ENCODE results near the gene PIK3R6. TPM values are rescaled to one million over a fixed set of nuclear protein-coding genes. Genes with fewer than 3 reads are reported as not detected.

PIK3R6 gene
- total RNA-seq, 6 experiments from 2014 or later, result 0.18 to 0.62 (median 0.25) TPM; not detected in 1

DNA sequence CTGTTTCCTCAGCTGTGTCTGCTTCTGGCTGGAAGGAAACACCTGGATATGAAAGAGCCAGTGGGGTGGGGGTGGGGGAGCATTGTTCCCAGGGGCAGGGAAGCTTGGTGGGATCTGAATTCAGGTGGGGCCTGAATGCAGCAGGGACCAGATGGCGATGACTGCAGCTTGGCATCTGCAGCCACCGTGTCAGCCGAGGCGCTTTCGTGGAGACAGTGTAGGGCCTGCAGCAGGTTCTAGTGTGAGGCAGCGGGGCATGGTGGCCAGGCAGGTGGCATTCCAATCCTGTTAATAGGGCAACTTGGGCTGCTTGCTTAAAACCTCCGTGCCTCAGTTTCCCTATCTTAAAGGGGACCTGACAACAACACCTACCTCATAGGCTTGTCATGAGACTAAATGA lies 1.7 kb downstream of the PIK3R6 start:
- DNase-seq (no peak), ATAC-seq (no peak)
- no peak overlapping the region for H3K27ac ChIP-seq
- TF ChIP-seq POLR2A (IDR thresholded peaks at IDR 0.05), result no peak
- TF ChIP-seq, protein P1, sequence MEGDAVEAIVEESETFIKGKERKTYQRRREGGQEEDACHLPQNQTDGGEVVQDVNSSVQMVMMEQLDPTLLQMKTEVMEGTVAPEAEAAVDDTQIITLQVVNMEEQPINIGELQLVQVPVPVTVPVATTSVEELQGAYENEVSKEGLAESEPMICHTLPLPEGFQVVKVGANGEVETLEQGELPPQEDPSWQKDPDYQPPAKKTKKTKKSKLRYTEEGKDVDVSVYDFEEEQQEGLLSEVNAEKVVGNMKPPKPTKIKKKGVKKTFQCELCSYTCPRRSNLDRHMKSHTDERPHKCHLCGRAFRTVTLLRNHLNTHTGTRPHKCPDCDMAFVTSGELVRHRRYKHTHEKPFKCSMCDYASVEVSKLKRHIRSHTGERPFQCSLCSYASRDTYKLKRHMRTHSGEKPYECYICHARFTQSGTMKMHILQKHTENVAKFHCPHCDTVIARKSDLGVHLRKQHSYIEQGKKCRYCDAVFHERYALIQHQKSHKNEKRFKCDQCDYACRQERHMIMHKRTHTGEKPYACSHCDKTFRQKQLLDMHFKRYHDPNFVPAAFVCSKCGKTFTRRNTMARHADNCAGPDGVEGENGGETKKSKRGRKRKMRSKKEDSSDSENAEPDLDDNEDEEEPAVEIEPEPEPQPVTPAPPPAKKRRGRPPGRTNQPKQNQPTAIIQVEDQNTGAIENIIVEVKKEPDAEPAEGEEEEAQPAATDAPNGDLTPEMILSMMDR (IDR thresholded peaks at IDR 0.05), result no peak
- H3K36me3 ChIP-seq, result no peaks in the 10 kb centered on the region
- no peaks in the 10 kb centered on the region for H3K4me1 ChIP-seq
- WGBS (ENCODE audit: insufficient coverage, low coverage, low lambda C conversion rate, missing lambda C conversion rate), result 83% methylated on average over 4 of the region's 7 CpGs
- H3K4me3 ChIP-seq, result no peak overlapping the region
- H3K27me3 ChIP-seq, result no peaks in the 10 kb centered on the region
- H3K9me3 ChIP-seq, result no peaks in the 10 kb centered on the region
- intact Hi-C loops (cut with DNase I), result no loop called here

DNA sequence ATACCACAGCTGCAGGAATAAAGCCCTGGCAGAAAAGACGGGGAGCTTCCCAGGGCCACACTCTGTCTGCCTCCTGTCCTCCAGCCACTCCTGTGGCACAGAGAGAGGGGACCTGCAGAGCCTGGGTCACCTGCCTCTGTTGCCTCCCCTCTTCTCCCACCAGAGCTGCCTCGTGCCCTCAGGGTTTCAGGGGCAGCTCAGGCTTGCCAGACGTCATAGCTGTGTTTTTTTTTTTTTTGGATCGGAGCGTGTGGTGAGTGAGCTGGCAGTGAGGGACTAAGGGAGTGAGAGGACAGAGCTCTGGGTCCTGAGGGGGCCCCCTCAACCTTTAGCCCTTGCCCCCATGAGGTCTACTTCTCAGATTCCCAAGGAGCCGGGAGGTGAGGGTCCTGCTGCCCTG lies 2.1 kb downstream of the PIK3R6 start:
- DNase-seq (no peak), ATAC-seq (no peak)
- no peak overlapping the region for H3K4me3 ChIP-seq
- 58% methylated on average over 3 of the region's 6 CpGs for WGBS (ENCODE audit: insufficient coverage, low coverage, low lambda C conversion rate, missing lambda C conversion rate)
- no peaks in the 10 kb centered on the region for H3K27me3 ChIP-seq
- intact Hi-C loops (cut with DNase I), result no loop called here
- H3K36me3 ChIP-seq, result no peaks in the 10 kb centered on the region
- TF ChIP-seq POLR2A (IDR thresholded peaks at IDR 0.05), result no peak
- TF ChIP-seq, protein P1 (IDR thresholded peaks at IDR 0.05), result no peak
- no peak overlapping the region for H3K27ac ChIP-seq
- H3K9me3 ChIP-seq, result no peaks in the 10 kb centered on the region
- no peaks in the 10 kb centered on the region for H3K4me1 ChIP-seq

DNA sequence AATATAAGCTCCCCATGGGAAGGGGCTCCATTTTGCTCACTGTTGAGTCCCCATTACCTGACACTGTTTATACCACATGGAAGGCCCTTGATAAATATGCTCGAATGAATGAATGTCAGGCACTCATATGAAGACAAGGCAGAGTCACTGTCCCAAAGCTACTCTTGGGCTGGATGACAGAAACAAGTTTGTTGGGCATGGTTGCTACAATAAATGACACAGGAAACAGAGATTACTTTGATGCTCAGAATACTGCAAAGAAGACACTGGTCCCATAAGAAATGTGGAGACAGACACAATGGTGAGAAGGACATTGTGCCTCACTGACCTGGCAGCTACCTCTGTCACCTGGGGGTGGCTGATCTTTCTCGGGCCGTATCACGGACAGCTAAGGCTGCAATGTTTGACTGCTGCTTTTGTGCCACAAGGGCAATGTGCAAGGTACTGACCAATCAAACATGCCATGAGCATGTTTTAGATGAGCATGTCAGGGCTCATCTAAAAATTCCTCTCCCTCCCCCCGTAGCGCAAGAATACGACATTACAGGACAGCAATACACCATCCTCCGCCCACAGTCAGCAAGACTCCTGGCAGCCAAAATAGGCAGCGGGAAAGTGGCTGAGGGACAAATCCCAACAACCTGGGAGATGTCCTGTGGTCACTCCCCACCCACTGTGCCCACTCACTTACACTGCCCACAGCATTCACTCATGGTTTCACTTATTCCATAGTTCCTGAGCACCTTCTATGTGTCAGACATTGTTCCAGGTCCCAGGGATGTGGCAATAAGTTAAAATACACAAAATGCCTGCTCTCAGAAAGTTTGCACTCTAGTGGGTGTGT lies 5.0 kb downstream of the PIK3R6 start:
- H3K4me1 ChIP-seq, result no peaks in the 10 kb centered on the region
- no peak for DNase-seq
- H3K9me3 ChIP-seq, result no peaks in the 10 kb centered on the region
- TF ChIP-seq, protein P1 (IDR thresholded peaks at IDR 0.05), result no peak
- no peak for TF ChIP-seq POLR2A (IDR thresholded peaks at IDR 0.05)
- no peak for ATAC-seq
- WGBS (ENCODE audit: insufficient coverage, low coverage, low lambda C conversion rate, missing lambda C conversion rate), result 54% methylated on average over 4 of the region's 9 CpGs
- no peak overlapping the region for H3K27ac ChIP-seq
- no peak overlapping the region for H3K4me3 ChIP-seq
- intact Hi-C loops (cut with DNase I), result no loop called here
- H3K36me3 ChIP-seq, result no peaks in the 10 kb centered on the region
- H3K27me3 ChIP-seq, result no peaks in the 10 kb centered on the region

DNA sequence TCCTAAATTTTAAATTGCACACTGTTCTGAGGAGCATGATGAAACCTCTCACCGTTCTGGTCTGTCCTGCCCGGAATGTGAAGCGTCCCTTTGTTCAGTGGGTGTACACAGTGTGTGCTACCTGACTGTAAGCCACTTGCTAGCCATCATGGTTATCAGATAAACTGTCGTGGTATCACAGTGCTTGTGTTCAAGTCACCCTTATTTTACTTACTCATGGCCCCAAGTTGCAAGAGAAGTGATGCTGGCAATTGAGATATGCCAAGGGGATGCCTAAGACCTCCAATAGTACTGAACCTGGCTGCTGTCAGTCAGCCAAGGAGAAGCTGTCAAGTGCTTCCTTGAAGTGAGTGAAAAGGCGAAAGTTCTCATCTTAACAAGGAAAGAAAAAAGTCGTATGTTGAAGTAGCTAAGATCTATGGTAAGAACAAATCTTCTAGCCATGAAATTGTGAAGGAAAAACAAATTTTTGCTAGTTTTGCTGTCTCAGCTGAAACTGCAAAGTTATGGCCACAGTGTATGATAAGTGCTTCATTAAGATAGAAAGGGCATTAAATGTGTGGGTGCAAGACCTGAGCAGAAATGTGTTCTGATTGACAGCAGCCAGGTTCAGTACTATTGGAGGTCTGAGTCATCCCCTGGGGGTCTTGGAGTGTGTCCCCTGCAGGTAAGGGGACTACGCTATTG lies 5.8 kb downstream of the PIK3R6 start:
- Histone ChIP-seq H3K4me3 (no peak overlapping the region), H3K27ac (no peak overlapping the region), H3K36me3 (no peaks in the 10 kb centered on the region), H3K9me3 (no peaks in the 10 kb centered on the region), H3K27me3 (no peaks in the 10 kb centered on the region), H3K4me1 (no peaks in the 10 kb centered on the region)
- intact Hi-C loops (cut with DNase I), result no loop called here
- ATAC-seq (no peak), DNase-seq (no peak)
- 46% methylated on average over 6 of the region's 7 CpGs for WGBS (ENCODE audit: insufficient coverage, low coverage, low lambda C conversion rate, missing lambda C conversion rate)
- TF ChIP-seq POLR2A (IDR thresholded peaks at IDR 0.05), result no peak
- TF ChIP-seq, protein P1 (IDR thresholded peaks at IDR 0.05), result no peak
